Measurements from ENCODE around the gene PHACTR4. TPM values are rescaled to one million over a fixed set of nuclear protein-coding genes. Genes with fewer than 3 reads are reported as not detected.

PHACTR4 gene
- total and polyA plus RNA-seq, 2 of the 4 experiments (the other 2 are of a cell fraction), result 7.5 to 15.0 TPM

DNA sequence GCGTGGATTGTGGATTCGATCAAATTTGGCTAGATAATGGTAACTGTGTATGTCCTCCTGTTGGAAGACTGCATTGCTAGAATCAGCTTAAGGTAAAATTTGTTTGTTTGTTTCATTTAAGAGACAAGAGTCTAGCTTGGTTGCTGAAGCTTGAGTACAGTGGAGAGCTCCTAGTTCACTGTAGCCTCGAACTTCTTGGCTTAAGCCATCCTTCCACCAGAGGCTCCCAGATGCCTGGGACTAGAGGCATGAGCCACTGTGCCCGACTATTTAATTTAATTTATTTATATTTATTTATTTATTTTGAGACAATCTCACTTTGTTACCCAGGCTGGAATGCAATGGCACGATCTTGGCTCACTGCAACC lies 1.5 kb downstream of the PHACTR4 start:
- no TSS peak for BruUV-seq (replicated peaks)
- in situ Hi-C loops (cut with MboI; ENCODE audit: low sequenced_read_pairs), result no loop called here

More for the DNA sequence above, 1.5 kb downstream of the PHACTR4 start:
- Histone ChIP-seq H3K9ac (ENCODE audit: low read depth, low read length) (peak overlapping the region; percentile 87; the same call in 1 of the 2 replicates), H3K36me3 (ENCODE audit: control insufficient read depth, insufficient read depth, low read length) (no peaks in the 10 kb centered on the region; the same call in 1 of the 2 replicates), H2AFZ (replicated peaks; ENCODE audit: low read length, poor library complexity) (no peak overlapping the region), H3K4me3 (ENCODE audit: insufficient read depth, low read depth, low read length) (0 out of 2 replicates have a peak overlapping the region, but pooled peaks have one; percentile 66), H4K5ac (ENCODE audit: low read depth, low read length) (no peak overlapping the region), H3K23ac (ENCODE audit: low read depth, low read length) (peak overlapping the region; percentile 21; the same call in 1 of the 2 replicates), H2BK120ac (ENCODE audit: low read depth, low read length) (no peak overlapping the region), H3K79me1 (ENCODE audit: low read depth in 1 of 2, low read length in 2 of 2) (peaks cover 17 to 36% of the 10 kb centered on the region in 2 experiments), H3K4me2 (ENCODE audit: low read depth, low read length) (peak overlapping the region; percentile 95), H3K27ac (ENCODE audit: insufficient read depth, low read length) (peak overlapping the region; percentile 93; the same call in 1 of the 2 replicates), H3K9me1 (ENCODE audit: insufficient read depth, low read length) (peaks cover 2% of the 10 kb centered on the region; the same call in 1 of the 2 replicates), H4K91ac (ENCODE audit: insufficient read depth, low read depth, low read length) (no peak overlapping the region), H4K8ac (ENCODE audit: low read depth in 2 of 2, low read length in 2 of 2) (no peak overlapping the region), H2AK9ac (replicated peaks; ENCODE audit: low read depth, low read length, poor library complexity) (peak overlapping the region; percentile 44), H3K9me3 (ENCODE audit: control insufficient read depth, insufficient read depth, low read length) (no peaks in the 10 kb centered on the region), H2BK15ac (ENCODE audit: low read depth, low read length) (no peak overlapping the region), H3K56ac (ENCODE audit: extremely low read depth, insufficient read depth, low read length) (no peak overlapping the region), H3K14ac (replicated peaks; ENCODE audit: low read depth, low read length) (no peak overlapping the region), H4K20me1 (ENCODE audit: insufficient read depth, low read length) (peaks cover 3% of the 10 kb centered on the region; the same call in 1 of the 2 replicates), H2AK5ac (ENCODE audit: low read depth, low read length) (peak overlapping the region; percentile 27; the same call in 1 of the 2 replicates), H3K4ac (ENCODE audit: low read depth, low read length) (peak overlapping the region; percentile 88; the same call in 1 of the 2 replicates), H3K27me3 (ENCODE audit: control insufficient read depth, insufficient read depth, low read length) (no peaks in the 10 kb centered on the region), H2BK5ac (ENCODE audit: low read depth, low read length, poor library complexity, severe bottlenecking) (no peak overlapping the region), H3K18ac (ENCODE audit: low read depth, low read length) (no peak overlapping the region), H3K4me1 (ENCODE audit: control insufficient read depth, insufficient read depth, low read length) (0 out of 2 replicates have a peak, but pooled peaks cover 5% of the 10 kb centered on the region), H2BK20ac (ENCODE audit: low read depth, low read length) (no peak overlapping the region)
- ChIA-PET POLR2A (ENCODE audit: unreplicated experiment) (no interaction called here), CTCF (interaction anchor here (0.7 kb wide), 2 partner anchors 18 to 53 kb away, joined by 4 to 7 read pairs; no protein-coding TSS in a partner anchor)
- ATAC-seq (ENCODE audit: low read depth), result no peak
- dilution Hi-C loops (cut with HindIII; ENCODE audit: low sequenced_read_pairs, unreplicated experiment) (no loop called here), intact Hi-C loops (cut with micrococcal nuclease) (no loop called here)
- TF ChIP-seq MXI1 (IDR thresholded peaks at IDR 0.05; ENCODE audit: borderline replicate concordance, low read depth, low read length) (no peak), SMC3 (IDR thresholded peaks at IDR 0.05; ENCODE audit: low read depth, low read length) (no peak), FOS (IDR thresholded peaks at IDR 0.05; ENCODE audit: low read depth, low read length) (no peak), RFX5 (IDR thresholded peaks at IDR 0.05; ENCODE audit: low read depth, low read length) (no peak), CHD1 (IDR thresholded peaks at IDR 0.05; ENCODE audit: low read depth, low read length) (no peak)
- TF ChIP-seq, protein P1, sequence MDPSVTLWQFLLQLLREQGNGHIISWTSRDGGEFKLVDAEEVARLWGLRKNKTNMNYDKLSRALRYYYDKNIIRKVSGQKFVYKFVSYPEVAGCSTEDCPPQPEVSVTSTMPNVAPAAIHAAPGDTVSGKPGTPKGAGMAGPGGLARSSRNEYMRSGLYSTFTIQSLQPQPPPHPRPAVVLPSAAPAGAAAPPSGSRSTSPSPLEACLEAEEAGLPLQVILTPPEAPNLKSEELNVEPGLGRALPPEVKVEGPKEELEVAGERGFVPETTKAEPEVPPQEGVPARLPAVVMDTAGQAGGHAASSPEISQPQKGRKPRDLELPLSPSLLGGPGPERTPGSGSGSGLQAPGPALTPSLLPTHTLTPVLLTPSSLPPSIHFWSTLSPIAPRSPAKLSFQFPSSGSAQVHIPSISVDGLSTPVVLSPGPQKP (IDR thresholded peaks at IDR 0.05; ENCODE audit: borderline replicate concordance, low read depth, low read length), result no peak
- TF ChIP-seq, protein P2, sequence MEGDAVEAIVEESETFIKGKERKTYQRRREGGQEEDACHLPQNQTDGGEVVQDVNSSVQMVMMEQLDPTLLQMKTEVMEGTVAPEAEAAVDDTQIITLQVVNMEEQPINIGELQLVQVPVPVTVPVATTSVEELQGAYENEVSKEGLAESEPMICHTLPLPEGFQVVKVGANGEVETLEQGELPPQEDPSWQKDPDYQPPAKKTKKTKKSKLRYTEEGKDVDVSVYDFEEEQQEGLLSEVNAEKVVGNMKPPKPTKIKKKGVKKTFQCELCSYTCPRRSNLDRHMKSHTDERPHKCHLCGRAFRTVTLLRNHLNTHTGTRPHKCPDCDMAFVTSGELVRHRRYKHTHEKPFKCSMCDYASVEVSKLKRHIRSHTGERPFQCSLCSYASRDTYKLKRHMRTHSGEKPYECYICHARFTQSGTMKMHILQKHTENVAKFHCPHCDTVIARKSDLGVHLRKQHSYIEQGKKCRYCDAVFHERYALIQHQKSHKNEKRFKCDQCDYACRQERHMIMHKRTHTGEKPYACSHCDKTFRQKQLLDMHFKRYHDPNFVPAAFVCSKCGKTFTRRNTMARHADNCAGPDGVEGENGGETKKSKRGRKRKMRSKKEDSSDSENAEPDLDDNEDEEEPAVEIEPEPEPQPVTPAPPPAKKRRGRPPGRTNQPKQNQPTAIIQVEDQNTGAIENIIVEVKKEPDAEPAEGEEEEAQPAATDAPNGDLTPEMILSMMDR (conservative IDR thresholded peaks at IDR 0.05; ENCODE audit: low read depth, low read length), result no peak
- WGBS, 2 experiments (ENCODE audit: extremely low coverage in 2 of 2, insufficient read length in 1 of 2), result 100% methylated on average over 2 of the region's 5 CpGs; no CpG with 5 or more reads in 1 of the 2 experiments
- DNase-seq, result no peak
